ENCODE data around the gene PSMC6. TPM values are rescaled to one million over a fixed set of nuclear protein-coding genes. Genes with fewer than 3 reads are reported as not detected.
"Not testable (repeated sequence)": the region's sequence is repeated elsewhere in the genome, so short reads cannot be mapped to it uniquely, and the experiment has no call there.

The PSMC6 gene
- total RNA-seq, 1 donor from 2014 or later = 155 TPM

GRCh38 chr14:52759145-52759544, 52.1 kb downstream of the PSMC6 start:
- Mint-ChIP-seq H3K27me3 (ENCODE audit: low read depth) (no peaks in the 10 kb centered on the region), H3K27ac (no peak overlapping the region)

GRCh38 chr14:52762923-52763322, 55.9 kb downstream of the PSMC6 start:
- H3K27me3 Mint-ChIP-seq (ENCODE audit: low read depth); intact Hi-C loops (cut with micrococcal nuclease); DNase-seq (ENCODE audit: low spot score); H3K9me3 Mint-ChIP-seq; H3K4me3 Mint-ChIP-seq (ENCODE audit: low read depth); H3K27ac Mint-ChIP-seq: not testable (repeated sequence)
- peaks cover 14% of the 10 kb centered on the region for H3K4me1 Mint-ChIP-seq (ENCODE audit: low read depth)
- H3K36me3 Mint-ChIP-seq (ENCODE audit: low read depth) = peaks cover 31% of the 10 kb centered on the region

More at GRCh38 chr14:52759145-52759544, 52.1 kb downstream of the PSMC6 start:
- Mint-ChIP-seq H3K4me3 (ENCODE audit: low read depth) (no peak overlapping the region), H3K36me3 (ENCODE audit: low read depth) (peaks cover 21% of the 10 kb centered on the region), H3K9me3 (no peaks in the 10 kb centered on the region), H3K4me1 (ENCODE audit: low read depth) (peaks cover 9% of the 10 kb centered on the region)
- intact Hi-C loops (cut with micrococcal nuclease) = no loop called here
- no peak for DNase-seq (ENCODE audit: low spot score)

GRCh38 chr14:52767058-52767833, 60.2 kb downstream of the PSMC6 start:
- H3K27ac Mint-ChIP-seq = no peak overlapping the region
- H3K9me3 Mint-ChIP-seq = no peaks in the 10 kb centered on the region
- H3K4me3 Mint-ChIP-seq (ENCODE audit: low read depth) = no peak overlapping the region
- DNase-seq (ENCODE audit: low spot score) = no peak
- peaks cover 21% of the 10 kb centered on the region for H3K4me1 Mint-ChIP-seq (ENCODE audit: low read depth)
- peaks cover 49% of the 10 kb centered on the region for H3K36me3 Mint-ChIP-seq (ENCODE audit: low read depth)
- H3K27me3 Mint-ChIP-seq (ENCODE audit: low read depth) = no peaks in the 10 kb centered on the region
- intact Hi-C loops (cut with micrococcal nuclease) = no loop called here

GRCh38 chr14:52769887-52770286, 62.9 kb downstream of the PSMC6 start:
- peaks cover 55% of the 10 kb centered on the region for H3K36me3 Mint-ChIP-seq (ENCODE audit: low read depth)
- no peaks in the 10 kb centered on the region for H3K27me3 Mint-ChIP-seq (ENCODE audit: low read depth)
- H3K4me1 Mint-ChIP-seq (ENCODE audit: low read depth) = peaks cover 14% of the 10 kb centered on the region
- no peak for DNase-seq (ENCODE audit: low spot score)
- intact Hi-C loops (cut with micrococcal nuclease) = no loop called here
- H3K27ac Mint-ChIP-seq = peak overlapping the region; percentile 56
- no peak overlapping the region for H3K4me3 Mint-ChIP-seq (ENCODE audit: low read depth)
- no peaks in the 10 kb centered on the region for H3K9me3 Mint-ChIP-seq

GRCh38 chr14:52776816-52777215, 69.8 kb downstream of the PSMC6 start:
- Mint-ChIP-seq H3K27me3 (ENCODE audit: low read depth) (no peaks in the 10 kb centered on the region), H3K27ac (no peak overlapping the region), H3K36me3 (ENCODE audit: low read depth) (peaks cover 44% of the 10 kb centered on the region), H3K9me3 (no peaks in the 10 kb centered on the region), H3K4me3 (ENCODE audit: low read depth) (no peak overlapping the region), H3K4me1 (ENCODE audit: low read depth) (peaks cover 10% of the 10 kb centered on the region)
- intact Hi-C loops (cut with micrococcal nuclease) = no loop called here
- DNase-seq (ENCODE audit: low spot score) = no peak

Other genes with a start within 250 kb of the PSMC6 start
- gene TXNDC16, start 154.7 kb upstream of the PSMC6 start, total RNA-seq = 4.7 and 5.2 TPM in 2 replicates
- 0.07 and 0.27 TPM in 2 replicates for gene GPR137C, start 154.4 kb upstream of the PSMC6 start, total RNA-seq
- gene ERO1A, start 11.6 kb upstream of the PSMC6 start, total RNA-seq = 219 and 226 TPM in 2 replicates
- gene STYX, start 23.0 kb downstream of the PSMC6 start, total RNA-seq = 16.3 and 16.5 TPM in 2 replicates
- gene GNPNAT1, start 84.4 kb downstream of the PSMC6 start, total RNA-seq = 29.4 and 34.8 TPM in 2 replicates
- gene FERMT2, start 243.8 kb downstream of the PSMC6 start, total RNA-seq = 0.99 and 1.7 TPM in 2 replicates